ENCODE results near the gene KIF5A. TPM values are rescaled to one million over a fixed set of nuclear protein-coding genes. Genes with fewer than 3 reads are reported as not detected.

Gene KIF5A
- total RNA-seq, 2 donors from 2014 or later = 2.3 to 4.5 TPM

GRCh38 chr12:57534991-57535543 lies 14.8 kb upstream of the KIF5A start:
- no peaks in the 10 kb centered on the region for H3K9me3 Mint-ChIP-seq
- H3K27ac Mint-ChIP-seq = no peak overlapping the region

GRCh38 chr12:57535764-57536596 lies 13.9 kb upstream of the KIF5A start:
- TF ChIP-seq CTCF (conservative IDR thresholded peaks at IDR 0.05) = no peak
- no peak for DNase-seq
- H3K36me3 ChIP-seq (ENCODE audit: control insufficient read depth, insufficient read depth, low read length) = peaks cover 86% of the 10 kb centered on the region
- 67 to 77% methylated on average over 3 to 6 of the region's 6 CpGs for WGBS, 2 experiments (ENCODE audit: insufficient coverage in 1 of 2, insufficient read length in 1 of 2)
- no peak overlapping the region for H3K9ac ChIP-seq (ENCODE audit: extremely low read depth, low read length, poor library complexity, severe bottlenecking)
- H3K27ac ChIP-seq (ENCODE audit: low read depth, low read length) = no peak overlapping the region
- H3K36me3 Mint-ChIP-seq (ENCODE audit: low read depth) = peaks cover 73% of the 10 kb centered on the region
- H3K9me3 Mint-ChIP-seq = no peaks in the 10 kb centered on the region
- H3K4me3 Mint-ChIP-seq = no peak overlapping the region
- peaks cover 6% of the 10 kb centered on the region for H3K4me1 ChIP-seq (ENCODE audit: control insufficient read depth, insufficient read depth, low read length)
- no peak overlapping the region for H3K4me3 ChIP-seq (ENCODE audit: low read length)
- no peaks in the 10 kb centered on the region for H3K27me3 Mint-ChIP-seq (ENCODE audit: insufficient read depth)
- H3K9me3 ChIP-seq (ENCODE audit: control insufficient read depth, low read length) = no peaks in the 10 kb centered on the region
- no peaks in the 10 kb centered on the region for H3K27me3 ChIP-seq (ENCODE audit: control insufficient read depth, insufficient read depth, low read length, poor library complexity, severe bottlenecking)
- no peak overlapping the region for H3K27ac Mint-ChIP-seq
- H3K4me1 Mint-ChIP-seq = no peaks in the 10 kb centered on the region

More at GRCh38 chr12:57534991-57535543, 14.8 kb upstream of the KIF5A start:
- no peaks in the 10 kb centered on the region for H3K9me3 ChIP-seq (ENCODE audit: control insufficient read depth, low read length)
- Mint-ChIP-seq H3K27me3 (ENCODE audit: insufficient read depth) (no peaks in the 10 kb centered on the region), H3K36me3 (ENCODE audit: low read depth) (peaks cover 78% of the 10 kb centered on the region), H3K4me3 (no peak overlapping the region), H3K4me1 (no peaks in the 10 kb centered on the region)
- H3K4me3 ChIP-seq (ENCODE audit: low read length) = no peak overlapping the region
- H3K4me1 ChIP-seq (ENCODE audit: control insufficient read depth, insufficient read depth, low read length) = peaks cover 6% of the 10 kb centered on the region
- no peak for DNase-seq
- H3K9ac ChIP-seq (ENCODE audit: extremely low read depth, low read length, poor library complexity, severe bottlenecking) = no peak overlapping the region
- H3K27ac ChIP-seq (ENCODE audit: low read depth, low read length) = no peak overlapping the region
- TF ChIP-seq CTCF (conservative IDR thresholded peaks at IDR 0.05) = no peak
- H3K36me3 ChIP-seq (ENCODE audit: control insufficient read depth, insufficient read depth, low read length) = peaks cover 86% of the 10 kb centered on the region
- no peaks in the 10 kb centered on the region for H3K27me3 ChIP-seq (ENCODE audit: control insufficient read depth, insufficient read depth, low read length, poor library complexity, severe bottlenecking)
- 91 to 100% methylated on average over 2 to 3 of the region's 3 CpGs for WGBS, 2 experiments (ENCODE audit: insufficient coverage in 1 of 2, insufficient read length in 1 of 2)

- no peak overlapping the region for H3K4me3 Mint-ChIP-seq
- no peak overlapping the region for H3K9ac ChIP-seq (ENCODE audit: extremely low read depth, low read length, poor library complexity, severe bottlenecking)
- peaks cover 73% of the 10 kb centered on the region for H3K36me3 Mint-ChIP-seq (ENCODE audit: low read depth)
- no peaks in the 10 kb centered on the region for H3K4me1 Mint-ChIP-seq
- H3K4me3 ChIP-seq (ENCODE audit: low read length) = no peak overlapping the region
- no peaks in the 10 kb centered on the region for H3K9me3 ChIP-seq (ENCODE audit: control insufficient read depth, low read length)
- peaks cover 86% of the 10 kb centered on the region for H3K36me3 ChIP-seq (ENCODE audit: control insufficient read depth, insufficient read depth, low read length)
- peaks cover 6% of the 10 kb centered on the region for H3K4me1 ChIP-seq (ENCODE audit: control insufficient read depth, insufficient read depth, low read length)
- no peak for TF ChIP-seq CTCF (conservative IDR thresholded peaks at IDR 0.05)
- no peaks in the 10 kb centered on the region for H3K27me3 ChIP-seq (ENCODE audit: control insufficient read depth, insufficient read depth, low read length, poor library complexity, severe bottlenecking)
- no peaks in the 10 kb centered on the region for H3K27me3 Mint-ChIP-seq (ENCODE audit: insufficient read depth)
- H3K9me3 Mint-ChIP-seq = no peaks in the 10 kb centered on the region
- 97 to 100% methylated on average over 1 of the region's 1 CpG for WGBS, 2 experiments (ENCODE audit: insufficient coverage in 1 of 2, insufficient read length in 1 of 2)
- DNase-seq = no peak
- no peak overlapping the region for H3K27ac ChIP-seq (ENCODE audit: low read depth, low read length)
- H3K27ac Mint-ChIP-seq = no peak overlapping the region
Observed at GRCh38 chr12:57536597-57536942, 13.3 kb upstream of the KIF5A start.

All from endodermal cell (in vitro differentiated cells).